AG04449 (cell line): ENCODE data around the gene GAGE10.
"Not testable (repeated sequence)": the region's sequence is repeated elsewhere in the genome, so short reads cannot be mapped to it uniquely, and the experiment has no call there.

Source experiments
- CTCF ChIA-PET: fragments of 350-600 bp; formaldehyde crosslinking; extraction: SDS; loops from one replicate; lab custom pipeline; 2021; ENCODE audit warnings: antibody characterized with exemption; lab: Yijun Ruan, JAX
- POLR2A ChIA-PET: fragments of 400-600, 350-600 bp; formaldehyde crosslinking; extraction: SDS; loops from one replicate; lab custom pipeline; 2020; ENCODE audit warnings: antibody characterized with exemption, inconsistent platforms; lab: Yijun Ruan, JAX
- DNase-seq: peaks from one replicate; pipeline ENCODE4 v3.0.0-alpha.2; 2010; ENCODE audit warnings: low read depth, low spot score
- H3K4me3 ChIP-seq: 2 replicates; pipeline ENCODE4 v1.5.1; 2011; ENCODE audit warnings: low read depth, mild to moderate bottlenecking, control low read depth, low read length
- TF ChIP-seq, protein P1 (sequence below): IDR thresholded peaks from one replicate; pipeline ENCODE4 v1.5.1; 2011; ENCODE audit warnings: mild to moderate bottlenecking, moderate library complexity, low read length, control low read depth, inconsistent platforms; ENCODE audit not compliant: insufficient read depth; ENCODE audit errors: missing control alignments

The GAGE10 gene

DNA sequence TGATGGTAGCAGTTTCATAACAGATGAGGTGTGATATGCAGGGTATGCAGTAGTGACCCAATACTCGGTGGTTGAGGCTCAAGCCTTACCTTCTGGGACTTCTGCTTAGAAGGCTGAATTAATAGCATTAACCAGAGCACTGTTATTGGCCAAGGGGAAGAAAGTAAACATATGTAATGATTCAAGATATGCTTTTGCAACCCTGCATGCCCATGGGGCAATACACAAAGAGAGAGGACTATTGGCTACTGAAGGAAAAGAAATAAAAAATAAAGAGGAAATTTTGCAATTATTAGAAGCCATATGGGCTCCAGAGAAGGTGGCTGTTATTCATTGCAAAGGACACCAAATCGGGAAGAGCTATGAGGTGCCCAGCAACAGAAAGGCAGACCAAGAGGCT lies 8.7 kb downstream of the GAGE10 start:
- TF ChIP-seq, protein P1, sequence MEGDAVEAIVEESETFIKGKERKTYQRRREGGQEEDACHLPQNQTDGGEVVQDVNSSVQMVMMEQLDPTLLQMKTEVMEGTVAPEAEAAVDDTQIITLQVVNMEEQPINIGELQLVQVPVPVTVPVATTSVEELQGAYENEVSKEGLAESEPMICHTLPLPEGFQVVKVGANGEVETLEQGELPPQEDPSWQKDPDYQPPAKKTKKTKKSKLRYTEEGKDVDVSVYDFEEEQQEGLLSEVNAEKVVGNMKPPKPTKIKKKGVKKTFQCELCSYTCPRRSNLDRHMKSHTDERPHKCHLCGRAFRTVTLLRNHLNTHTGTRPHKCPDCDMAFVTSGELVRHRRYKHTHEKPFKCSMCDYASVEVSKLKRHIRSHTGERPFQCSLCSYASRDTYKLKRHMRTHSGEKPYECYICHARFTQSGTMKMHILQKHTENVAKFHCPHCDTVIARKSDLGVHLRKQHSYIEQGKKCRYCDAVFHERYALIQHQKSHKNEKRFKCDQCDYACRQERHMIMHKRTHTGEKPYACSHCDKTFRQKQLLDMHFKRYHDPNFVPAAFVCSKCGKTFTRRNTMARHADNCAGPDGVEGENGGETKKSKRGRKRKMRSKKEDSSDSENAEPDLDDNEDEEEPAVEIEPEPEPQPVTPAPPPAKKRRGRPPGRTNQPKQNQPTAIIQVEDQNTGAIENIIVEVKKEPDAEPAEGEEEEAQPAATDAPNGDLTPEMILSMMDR: no peak
- no peak overlapping the region for H3K4me3 ChIP-seq
- ChIA-PET CTCF (no interaction called here), POLR2A (no interaction called here)
- no peak for DNase-seq

DNA sequence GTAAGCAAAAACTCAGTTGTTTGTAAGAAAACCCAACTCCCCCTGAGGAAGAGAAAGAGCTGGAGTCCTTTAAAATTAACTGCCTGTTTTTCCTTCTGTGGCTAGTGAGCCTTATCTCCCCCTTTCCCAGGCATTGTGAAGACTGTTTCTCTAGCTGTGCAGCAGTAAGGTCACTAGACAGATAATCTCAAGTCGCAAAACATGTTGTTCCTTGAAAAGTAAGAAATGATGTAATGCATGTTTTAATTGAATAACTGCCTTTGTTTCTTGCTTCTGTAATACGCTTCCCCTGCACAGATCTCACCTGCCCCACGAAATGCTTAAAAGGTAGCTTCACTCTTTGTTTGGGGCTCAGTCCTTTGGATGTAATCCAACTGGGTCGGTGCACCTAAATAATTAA lies 12.6 kb downstream of the GAGE10 start:
- TF ChIP-seq, protein P1: no peak
- CTCF ChIA-PET: no interaction called here
- DNase-seq: no peak
- POLR2A ChIA-PET: no interaction called here
- H3K4me3 ChIP-seq: no peak overlapping the region

DNA sequence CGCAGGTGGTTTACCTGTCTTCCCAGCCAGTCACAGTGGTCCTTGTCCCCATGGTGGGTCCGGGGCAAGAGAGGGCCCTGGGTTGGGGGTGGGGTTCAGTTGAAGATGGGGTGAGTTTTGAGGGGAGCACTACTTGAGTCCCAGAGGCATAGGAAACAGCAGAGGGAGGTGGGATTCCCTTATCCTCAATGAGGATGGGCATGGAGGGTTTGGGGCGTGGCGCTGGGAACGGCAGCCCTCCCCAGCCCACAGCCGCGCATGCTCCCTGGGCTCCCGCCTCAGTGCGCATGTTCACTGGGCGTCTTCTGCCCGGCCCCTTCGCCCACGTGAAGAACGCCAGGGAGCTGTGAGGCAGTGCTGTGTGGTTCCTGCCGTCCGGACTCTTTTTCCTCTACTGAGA lies 18.3 kb downstream of the GAGE10 start, which contains the start of gene GAGE12J:
Gene GAGE12J, plus strand, starts transcription at position 301 of the 400 bp plus-strand sequence. CDS start 1,157 bp downstream, outside the sequence.
- CTCF ChIA-PET, POLR2A ChIA-PET, DNase-seq, H3K4me3 ChIP-seq: not testable (repeated sequence)

DNA sequence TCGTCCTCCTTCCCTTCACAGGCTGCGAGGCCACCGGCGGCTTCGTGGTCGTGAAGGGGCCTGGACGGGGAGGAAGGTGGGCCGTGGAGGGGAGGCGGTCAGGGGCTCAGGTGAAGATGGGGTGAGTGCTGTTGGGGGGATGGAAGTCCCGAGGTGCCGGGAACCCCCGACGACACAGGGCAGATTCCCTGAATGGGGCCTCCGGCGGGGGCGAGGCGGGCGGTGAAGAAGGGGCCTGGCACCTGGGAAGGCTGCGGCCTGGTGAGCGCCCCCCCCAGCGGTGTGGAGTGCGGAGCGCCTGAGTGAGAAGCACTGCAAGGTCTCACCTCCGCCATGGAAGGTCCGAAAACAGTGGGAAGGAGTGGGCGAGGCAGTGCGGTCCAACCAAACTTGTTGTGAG lies 18.8 kb downstream of the GAGE10 start:
- H3K4me3 ChIP-seq, DNase-seq, CTCF ChIA-PET, POLR2A ChIA-PET: not testable (repeated sequence)

DNA sequence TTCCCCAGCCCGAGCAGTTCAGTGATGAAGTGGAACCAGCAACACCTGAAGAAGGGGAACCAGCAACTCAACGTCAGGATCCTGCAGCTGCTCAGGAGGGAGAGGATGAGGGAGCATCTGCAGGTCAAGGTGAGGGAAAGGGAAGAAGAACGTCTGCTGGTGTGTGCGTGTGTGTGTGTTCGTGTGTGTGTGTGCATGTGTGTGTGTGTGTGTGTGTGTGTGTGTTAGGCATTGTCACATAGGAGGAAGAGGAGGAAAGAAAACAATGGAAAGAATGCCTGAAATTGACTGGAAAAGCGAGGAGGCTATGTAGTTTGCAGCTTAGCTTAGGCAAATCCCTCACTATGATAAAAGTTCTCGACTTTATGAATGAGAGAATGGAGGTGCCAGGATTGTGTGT lies 20.3 kb downstream of the GAGE10 start:
- CTCF ChIA-PET, POLR2A ChIA-PET, DNase-seq, H3K4me3 ChIP-seq: not testable (repeated sequence)

DNA sequence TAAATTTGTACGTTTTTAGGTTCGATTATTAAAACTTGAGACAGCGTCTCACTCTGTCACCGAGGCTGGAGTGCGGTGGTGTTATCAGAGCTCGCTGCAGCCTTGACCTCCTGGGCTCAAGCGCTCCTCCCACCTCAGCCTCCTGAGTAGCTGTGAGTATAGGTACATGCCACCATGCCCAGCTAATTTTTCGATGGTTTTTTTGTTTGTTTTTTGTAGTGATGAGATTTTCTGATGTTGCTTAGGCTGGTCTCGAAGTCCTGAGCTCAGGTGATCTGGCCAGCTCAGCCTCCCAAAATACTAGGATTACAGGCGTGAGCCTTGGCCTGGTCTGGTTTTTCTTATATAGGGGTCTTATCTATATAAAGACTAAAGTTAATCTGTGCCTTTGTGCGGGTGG lies 27.0 kb downstream of the GAGE10 start:
- DNase-seq, H3K4me3 ChIP-seq, POLR2A ChIA-PET, CTCF ChIA-PET: not testable (repeated sequence)

DNA sequence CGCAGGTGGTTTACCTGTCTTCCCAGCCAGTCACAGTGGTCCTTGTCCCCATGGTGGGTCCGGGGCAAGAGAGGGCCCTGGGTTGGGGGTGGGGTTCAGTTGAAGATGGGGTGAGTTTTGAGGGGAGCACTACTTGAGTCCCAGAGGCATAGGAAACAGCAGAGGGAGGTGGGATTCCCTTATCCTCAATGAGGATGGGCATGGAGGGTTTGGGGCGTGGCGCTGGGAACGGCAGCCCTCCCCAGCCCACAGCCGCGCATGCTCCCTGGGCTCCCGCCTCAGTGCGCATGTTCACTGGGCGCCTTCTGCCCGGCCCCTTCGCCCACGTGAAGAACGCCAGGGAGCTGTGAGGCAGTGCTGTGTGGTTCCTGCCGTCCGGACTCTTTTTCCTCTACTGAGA lies 27.8 kb downstream of the GAGE10 start, which contains the start of gene GAGE13:
Gene GAGE13, plus strand, starts transcription at position 301 of the 400 bp plus-strand sequence. CDS start 1,156 bp downstream, outside the sequence.
- POLR2A ChIA-PET, DNase-seq, H3K4me3 ChIP-seq, CTCF ChIA-PET: not testable (repeated sequence)

DNA sequence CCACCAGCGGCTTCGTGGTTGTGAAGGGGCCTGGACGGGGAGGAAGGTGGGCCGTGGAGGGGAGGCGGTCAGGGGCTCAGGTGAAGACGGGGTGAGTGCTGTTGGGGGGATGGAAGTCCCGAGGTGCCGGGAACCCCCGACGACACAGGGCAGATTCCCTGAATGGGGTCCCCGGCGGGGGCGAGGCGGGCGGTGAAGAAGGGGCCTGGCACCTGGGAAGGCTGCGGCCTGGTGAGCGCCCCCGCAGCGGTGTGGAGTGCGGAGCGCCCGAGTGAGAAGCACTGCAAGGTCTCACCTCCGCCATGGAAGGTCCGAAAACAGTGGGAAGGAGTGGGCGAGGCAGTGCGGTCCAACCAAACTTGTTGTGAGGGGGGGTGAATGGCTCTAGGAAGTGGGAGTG lies 28.4 kb downstream of the GAGE10 start:
- POLR2A ChIA-PET, CTCF ChIA-PET, DNase-seq, H3K4me3 ChIP-seq: not testable (repeated sequence)

DNA sequence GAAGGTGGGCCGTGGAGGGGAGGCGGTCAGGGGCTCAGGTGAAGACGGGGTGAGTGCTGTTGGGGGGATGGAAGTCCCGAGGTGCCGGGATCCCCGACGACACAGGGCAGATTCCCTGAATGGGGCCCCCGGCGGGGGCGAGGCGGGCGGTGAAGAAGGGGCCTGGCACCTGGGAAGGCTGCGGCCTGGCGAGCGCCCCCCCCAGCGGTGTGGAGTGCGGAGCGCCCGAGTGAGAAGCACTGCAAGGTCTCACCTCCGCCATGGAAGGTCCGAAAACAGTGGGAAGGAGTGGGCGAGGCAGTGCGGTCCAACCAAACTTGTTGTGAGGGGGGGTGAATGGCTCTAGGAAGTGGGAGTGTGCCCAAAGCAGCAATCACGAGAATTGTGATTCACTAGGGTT lies 38.0 kb downstream of the GAGE10 start:
- DNase-seq, POLR2A ChIA-PET, CTCF ChIA-PET, H3K4me3 ChIP-seq: not testable (repeated sequence)

DNA sequence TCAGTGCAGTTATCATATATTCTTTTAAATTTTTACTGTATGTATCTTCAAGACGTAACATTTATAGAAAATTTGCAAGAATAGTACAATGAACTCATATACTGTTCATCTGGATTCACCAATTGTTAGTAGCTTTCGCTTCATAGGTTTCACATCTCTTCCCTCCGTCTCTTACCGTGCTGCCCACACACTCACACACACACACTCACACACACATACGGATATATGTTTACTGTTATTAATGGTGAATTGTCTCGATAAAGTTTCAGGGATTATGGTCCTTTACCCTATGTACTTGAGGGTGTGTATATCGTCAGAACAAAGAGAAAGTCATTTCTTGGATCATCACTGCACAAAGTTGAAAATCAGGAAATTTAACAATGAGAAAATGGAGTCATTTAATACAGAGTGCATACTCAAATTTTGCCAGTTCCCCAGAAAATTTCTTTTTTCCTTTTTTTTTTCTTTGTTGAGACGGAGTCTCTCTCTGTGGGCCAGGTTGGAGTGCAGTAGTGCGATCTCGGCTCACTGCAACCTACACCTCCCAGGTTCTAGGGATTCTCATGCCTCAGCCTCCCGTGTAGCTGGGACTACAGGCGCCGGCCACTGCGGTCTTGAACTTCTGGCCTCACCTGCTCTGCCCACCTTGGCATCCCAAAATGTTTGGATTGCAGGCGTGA lies 41.2 kb downstream of the GAGE10 start:
- DNase-seq, POLR2A ChIA-PET, CTCF ChIA-PET, H3K4me3 ChIP-seq: not testable (repeated sequence)

DNA sequence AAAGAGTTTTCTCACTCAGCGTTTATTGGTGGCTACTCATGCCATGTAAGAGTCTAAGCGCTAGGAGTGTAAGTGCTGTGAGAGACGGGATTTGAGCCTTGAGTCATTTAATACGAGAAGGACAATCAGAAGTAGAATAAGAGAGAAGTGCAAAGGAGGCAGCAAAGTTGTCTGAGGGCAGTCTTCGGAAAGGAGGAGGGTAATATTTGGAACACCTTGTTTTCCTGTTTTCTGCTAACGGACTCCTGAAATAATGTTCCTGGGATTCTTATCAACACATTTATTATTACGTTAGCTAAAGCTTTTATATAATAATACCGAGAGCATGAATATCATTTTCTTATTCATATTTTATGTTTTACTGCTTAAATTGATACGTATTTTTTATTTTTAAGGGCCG lies 42.0 kb downstream of the GAGE10 start:
- DNase-seq, H3K4me3 ChIP-seq, POLR2A ChIA-PET, CTCF ChIA-PET: not testable (repeated sequence)

DNA sequence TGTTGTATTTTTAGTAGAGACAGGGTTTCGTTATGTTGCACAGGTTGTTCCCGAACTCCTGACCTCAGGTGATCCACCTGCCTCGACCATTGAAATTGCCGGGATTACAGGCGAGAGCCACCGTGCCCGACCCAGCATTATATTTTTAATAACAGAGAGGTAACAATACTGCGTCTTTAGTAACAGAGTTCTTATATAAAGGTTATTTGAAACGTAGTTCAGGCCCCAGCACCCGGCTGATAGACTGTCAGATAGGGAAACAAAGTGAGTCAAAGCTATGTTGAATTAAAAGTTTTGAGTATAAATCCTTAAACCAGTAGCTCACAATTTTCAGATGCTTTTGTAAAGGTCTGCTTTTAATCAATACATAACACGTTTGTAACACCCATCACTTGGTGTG lies 42.7 kb downstream of the GAGE10 start:
- DNase-seq, H3K4me3 ChIP-seq, CTCF ChIA-PET, POLR2A ChIA-PET: not testable (repeated sequence)
